Fibroblast of lung (primary cell): ENCODE data around the gene GABBR1. TPM values are rescaled to one million over a fixed set of nuclear protein-coding genes. Genes with fewer than 3 reads are reported as not detected.

Experiments used
- DNase-seq, 2 donors: peaks; one replicate each; pipeline versions ENCODE4 v3.0.0 to v3.0.0-alpha.2; 2010; ENCODE audit warnings: low read depth in 2 of 2
- H2AFZ ChIP-seq: 2 replicates; pipeline ENCODE4 v1.5.1; 2012; ENCODE audit warnings: low read length, control low read depth, inconsistent platforms
- H3K27ac ChIP-seq: 2 replicates; pipeline ENCODE4 v1.5.1; 2011; ENCODE audit warnings: low read length, control low read depth; ENCODE audit not compliant: insufficient read depth
- H3K27me3 ChIP-seq: 2 replicates; pipeline ENCODE4 v1.5.1; 2011; ENCODE audit warnings: mild to moderate bottlenecking, low read length; ENCODE audit not compliant: control insufficient read depth, insufficient read depth
- H3K36me3 ChIP-seq: 2 replicates; pipeline ENCODE4 v1.5.1; 2011; ENCODE audit warnings: low read length; ENCODE audit not compliant: control insufficient read depth, insufficient read depth
- H3K4me1 ChIP-seq: 2 replicates; pipeline ENCODE4 v1.5.1; 2011; ENCODE audit warnings: low read length; ENCODE audit not compliant: control insufficient read depth, insufficient read depth; ENCODE audit errors: extremely low read depth
- H3K4me2 ChIP-seq: 2 replicates; pipeline ENCODE4 v1.5.1; 2011; ENCODE audit warnings: low read length, control low read depth; ENCODE audit not compliant: insufficient read depth; ENCODE audit errors: extremely low read depth
- H3K4me3 ChIP-seq, 4 experiments: fragments of 200-600 bp in 1 of 4; sonication (generic) in 1 of 4; replicated peaks in 1 of 4; 2 replicates each; pipeline ENCODE4 v1.5.1; 2011 to 2016; ENCODE audit warnings: low read length in 4 of 4, low read depth in 3 of 4, mild to moderate bottlenecking in 3 of 4, control low read depth in 2 of 4, inconsistent platforms in 1 of 4, mixed read lengths in 1 of 4; ENCODE audit not compliant: insufficient read depth in 1 of 4; ENCODE audit errors: control extremely low read depth in 1 of 4
- H3K79me2 ChIP-seq: 2 replicates; pipeline ENCODE4 v1.5.1; 2012; ENCODE audit warnings: mild to moderate bottlenecking, low read length, inconsistent platforms; ENCODE audit not compliant: control insufficient read depth, insufficient read depth
- H3K9ac ChIP-seq: 2 replicates; pipeline ENCODE4 v1.5.1; 2011; ENCODE audit warnings: mild to moderate bottlenecking, low read length, control low read depth; ENCODE audit not compliant: insufficient read depth
- H3K9me3 ChIP-seq: 2 replicates; pipeline ENCODE4 v1.5.1; 2012; ENCODE audit warnings: low read depth, low read length; ENCODE audit not compliant: control insufficient read depth, insufficient read depth
- H4K20me1 ChIP-seq: 2 replicates; pipeline ENCODE4 v1.5.1; 2011; ENCODE audit warnings: low read length; ENCODE audit not compliant: control insufficient read depth, insufficient read depth; ENCODE audit errors: extremely low read depth
- CTCF ChIP-seq, 2 donors: IDR thresholded peaks in 1 of 2; conservative IDR thresholded peaks in 1 of 2; 1 replicate in 1 of 2; 2 replicates in 1 of 2; pipeline ENCODE4 v1.5.1; 2011 to 2012; ENCODE audit warnings: low read length in 2 of 2, control low read depth in 1 of 2, inconsistent platforms in 1 of 2, low read depth in 1 of 2, mild to moderate bottlenecking in 1 of 2
- EZH2 ChIP-seq: IDR thresholded peaks from 2 replicates; pipeline ENCODE4 v1.5.1; 2012; ENCODE audit warnings: low read length, control low read depth, mild to moderate bottlenecking; ENCODE audit errors: missing control alignments
- polyA plus RNA-seq, 2 donors: library from polyadenylated mRNA; depleted of rRNA in 1 of 2; stranded (reverse) in 1 of 2; unstranded in 1 of 2; fragments of >200 nt; gene quantifications; 2 replicates each; pipeline ENCODE4 v1.2.1, GENCODE V29; 2011 to 2012; ENCODE audit warnings: missing spikeins in 1 of 2
- total RNA-seq: library from RNA; depleted of rRNA; stranded (reverse); fragments of >200 nt; gene quantifications from 2 replicates; pipeline ENCODE4 v1.2.1, GENCODE V29; 2014

The GABBR1 gene
- total and polyA plus RNA-seq, 2 donors (not counting 1 experiment from before 2014, with no cell fraction given): 10.9 to 13.4 TPM

- no peak overlapping the region for H3K4me2 ChIP-seq
- peaks cover 13% of the 10 kb centered on the region for H3K36me3 ChIP-seq
- TF ChIP-seq EZH2 (no peak), CTCF (conservative IDR thresholded peaks at IDR 0.05 in 1 of 2, IDR thresholded peaks at IDR 0.05 in 1 of 2; ENCODE audit: low read depth in 1 of 2, low read length in 2 of 2) (no peak)
- no peak for DNase-seq
- no peaks in the 10 kb centered on the region for H3K9me3 ChIP-seq
- no peak overlapping the region for H3K9ac ChIP-seq
- H3K27ac ChIP-seq: no peak overlapping the region
- no peak overlapping the region for H2AFZ ChIP-seq
- H4K20me1 ChIP-seq: no peaks in the 10 kb centered on the region
- H3K79me2 ChIP-seq: no peaks in the 10 kb centered on the region
- no peak overlapping the region for H3K4me3 ChIP-seq
- no peaks in the 10 kb centered on the region for H3K4me1 ChIP-seq
- no peaks in the 10 kb centered on the region for H3K27me3 ChIP-seq
Measured at GRCh38 chr6:29620630-29621029, 12.4 kb downstream of the GABBR1 start.

- H3K9me3 ChIP-seq: no peaks in the 10 kb centered on the region
- H3K27ac ChIP-seq: no peak overlapping the region
- no peak overlapping the region for H3K4me2 ChIP-seq
- no peak overlapping the region for H2AFZ ChIP-seq
- no peaks in the 10 kb centered on the region for H3K79me2 ChIP-seq
- no peak overlapping the region for H3K9ac ChIP-seq
- H3K27me3 ChIP-seq: no peaks in the 10 kb centered on the region
- H3K4me3 ChIP-seq: no peak overlapping the region
- H4K20me1 ChIP-seq: no peaks in the 10 kb centered on the region
- DNase-seq: no peak
- no peaks in the 10 kb centered on the region for H3K4me1 ChIP-seq
- peaks cover 13% of the 10 kb centered on the region for H3K36me3 ChIP-seq
- no peak for TF ChIP-seq CTCF (conservative IDR thresholded peaks at IDR 0.05 in 1 of 2, IDR thresholded peaks at IDR 0.05 in 1 of 2; ENCODE audit: low read depth in 1 of 2, low read length in 2 of 2)
- no peak for TF ChIP-seq EZH2
Measured at GRCh38 chr6:29619578-29620160, 13.3 kb downstream of the GABBR1 start.

- TF ChIP-seq EZH2 (no peak), CTCF (conservative IDR thresholded peaks at IDR 0.05 in 1 of 2, IDR thresholded peaks at IDR 0.05 in 1 of 2; ENCODE audit: low read depth in 1 of 2, low read length in 2 of 2) (no peak)
- Histone ChIP-seq H3K36me3 (peaks cover 10% of the 10 kb centered on the region), H3K4me3 (no peak overlapping the region), H3K4me1 (no peaks in the 10 kb centered on the region), H4K20me1 (no peaks in the 10 kb centered on the region), H3K9me3 (no peaks in the 10 kb centered on the region), H3K27me3 (no peaks in the 10 kb centered on the region), H3K79me2 (no peaks in the 10 kb centered on the region), H2AFZ (no peak overlapping the region), H3K4me2 (no peak overlapping the region), H3K27ac (no peak overlapping the region), H3K9ac (no peak overlapping the region)
- DNase-seq: no peak
Measured at GRCh38 chr6:29617782-29618554, 15.0 kb downstream of the GABBR1 start.
